Neural crest cell (in vitro differentiated cells): ENCODE results near the gene EML1. TPM values are rescaled to one million over a fixed set of nuclear protein-coding genes. Genes with fewer than 3 reads are reported as not detected.

Source experiments
- DNase-seq: peaks from one replicate; pipeline ENCODE4 v3.0.0; 2021; ENCODE audit warnings: low read depth, mixed read lengths, low spot score
- H3K27ac Mint-ChIP-seq: one replicate; pipeline ENCODE4 v1.8.0; 2021; ENCODE audit warnings: mild to moderate bottlenecking, mixed read lengths; ENCODE audit not compliant: unreplicated experiment
- H3K27me3 Mint-ChIP-seq: 2 replicates; pipeline ENCODE4 v1.8.0; 2021; ENCODE audit warnings: low read depth, mild to moderate bottlenecking, mixed read lengths
- H3K36me3 Mint-ChIP-seq: 2 replicates; pipeline ENCODE4 v1.8.0; 2021; ENCODE audit warnings: low read depth, mild to moderate bottlenecking, mixed read lengths
- H3K4me1 Mint-ChIP-seq: 2 replicates; pipeline ENCODE4 v1.8.0; 2021; ENCODE audit warnings: mixed read lengths
- H3K4me3 Mint-ChIP-seq: one replicate; pipeline ENCODE4 v1.8.0; 2021; ENCODE audit warnings: mild to moderate bottlenecking, mixed read lengths
- H3K9me3 Mint-ChIP-seq: 2 replicates; pipeline ENCODE4 v1.8.0; 2021; ENCODE audit warnings: mixed read lengths
- total RNA-seq: library from RNA; stranded (reverse); gene quantifications from 2 replicates; pipeline ENCODE4 v1.2.1, GENCODE V29; 2021
- TF ChIP-seq, protein P1 (sequence below): fragments of 200-600 bp; sonication (generic); conservative IDR thresholded peaks from 2 replicates; pipeline ENCODE4 v1.5.0; 2021; ENCODE audit warnings: antibody characterized with exemption, mild to moderate bottlenecking

Gene EML1
- total RNA-seq, 1 donor from 2014 or later = 40.1 TPM

DNA sequence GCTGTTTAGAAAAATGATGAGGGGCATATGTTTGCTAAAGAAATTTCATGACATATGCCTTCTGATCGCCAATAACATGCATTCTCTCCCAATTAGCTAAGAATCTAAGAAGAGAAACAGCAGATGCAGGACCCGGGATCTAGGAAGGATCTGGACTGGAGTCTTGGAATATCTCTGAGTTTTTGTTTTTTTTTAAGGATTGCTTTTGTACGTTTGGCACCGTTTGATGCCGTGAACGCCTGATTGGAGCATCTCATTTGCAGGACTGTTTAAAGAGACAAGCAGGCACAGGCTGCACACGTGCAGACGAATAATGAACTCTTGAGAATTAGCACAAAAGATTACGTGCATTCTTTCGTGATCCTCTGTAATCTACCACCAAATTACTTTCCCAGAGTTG lies 13.6 kb downstream of the EML1 start:
- Mint-ChIP-seq H3K36me3 (no peaks in the 10 kb centered on the region), H3K9me3 (no peaks in the 10 kb centered on the region), H3K4me1 (peaks cover 44% of the 10 kb centered on the region), H3K4me3 (no peak overlapping the region), H3K27ac (no peak overlapping the region), H3K27me3 (no peaks in the 10 kb centered on the region)
- TF ChIP-seq, protein P1, sequence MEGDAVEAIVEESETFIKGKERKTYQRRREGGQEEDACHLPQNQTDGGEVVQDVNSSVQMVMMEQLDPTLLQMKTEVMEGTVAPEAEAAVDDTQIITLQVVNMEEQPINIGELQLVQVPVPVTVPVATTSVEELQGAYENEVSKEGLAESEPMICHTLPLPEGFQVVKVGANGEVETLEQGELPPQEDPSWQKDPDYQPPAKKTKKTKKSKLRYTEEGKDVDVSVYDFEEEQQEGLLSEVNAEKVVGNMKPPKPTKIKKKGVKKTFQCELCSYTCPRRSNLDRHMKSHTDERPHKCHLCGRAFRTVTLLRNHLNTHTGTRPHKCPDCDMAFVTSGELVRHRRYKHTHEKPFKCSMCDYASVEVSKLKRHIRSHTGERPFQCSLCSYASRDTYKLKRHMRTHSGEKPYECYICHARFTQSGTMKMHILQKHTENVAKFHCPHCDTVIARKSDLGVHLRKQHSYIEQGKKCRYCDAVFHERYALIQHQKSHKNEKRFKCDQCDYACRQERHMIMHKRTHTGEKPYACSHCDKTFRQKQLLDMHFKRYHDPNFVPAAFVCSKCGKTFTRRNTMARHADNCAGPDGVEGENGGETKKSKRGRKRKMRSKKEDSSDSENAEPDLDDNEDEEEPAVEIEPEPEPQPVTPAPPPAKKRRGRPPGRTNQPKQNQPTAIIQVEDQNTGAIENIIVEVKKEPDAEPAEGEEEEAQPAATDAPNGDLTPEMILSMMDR = no peak
- DNase-seq = no peak

GRCh38 chr14:99807413-99808153 lies 14.4 kb downstream of the EML1 start:
- Mint-ChIP-seq H3K27me3 (no peaks in the 10 kb centered on the region), H3K4me1 (peaks cover 47% of the 10 kb centered on the region), H3K9me3 (no peaks in the 10 kb centered on the region), H3K27ac (no peak overlapping the region), H3K36me3 (no peaks in the 10 kb centered on the region), H3K4me3 (no peak overlapping the region)
- TF ChIP-seq, protein P1 = no peak
- no peak for DNase-seq

DNA sequence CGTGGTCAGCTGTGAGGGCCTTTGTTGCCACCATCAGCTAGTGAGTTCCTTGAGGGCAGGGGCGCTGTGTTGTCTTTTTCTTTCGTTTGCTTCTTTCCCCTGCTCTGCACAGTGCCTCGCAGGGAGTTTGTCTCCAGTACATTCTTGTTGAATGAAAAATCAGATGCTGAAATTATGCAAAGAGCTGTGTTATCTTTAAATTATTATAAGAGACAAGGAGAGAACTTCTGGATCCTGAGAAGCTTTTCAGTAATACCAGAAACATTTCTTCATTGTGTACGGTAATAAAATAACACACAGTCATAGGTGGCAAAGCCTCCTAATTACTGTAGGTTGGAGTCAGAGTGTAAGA lies 14.9 kb downstream of the EML1 start:
- no peaks in the 10 kb centered on the region for H3K27me3 Mint-ChIP-seq
- TF ChIP-seq, protein P1 = no peak
- no peaks in the 10 kb centered on the region for H3K9me3 Mint-ChIP-seq
- no peak overlapping the region for H3K27ac Mint-ChIP-seq
- no peaks in the 10 kb centered on the region for H3K36me3 Mint-ChIP-seq
- H3K4me1 Mint-ChIP-seq = peaks cover 51% of the 10 kb centered on the region
- DNase-seq = no peak
- no peak overlapping the region for H3K4me3 Mint-ChIP-seq

DNA sequence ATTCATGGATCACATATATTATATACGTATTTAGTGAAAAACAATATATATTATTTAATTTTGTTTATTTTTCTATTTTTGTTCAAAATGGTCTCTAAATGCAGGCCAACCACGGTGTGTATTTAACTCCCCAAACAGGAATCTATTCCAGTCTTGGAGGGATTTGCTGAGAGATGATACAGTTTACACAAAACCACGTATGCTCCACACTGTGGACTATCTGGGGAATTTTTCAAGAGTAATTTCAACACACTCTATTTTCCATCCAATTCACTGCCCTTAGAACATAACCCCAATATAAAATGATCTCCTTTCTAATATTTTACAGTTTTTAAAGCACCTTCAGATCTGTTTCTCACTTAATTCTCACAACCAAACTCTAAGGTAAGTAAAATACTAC lies 15.3 kb downstream of the EML1 start:
- Mint-ChIP-seq H3K27me3 (no peaks in the 10 kb centered on the region), H3K36me3 (no peaks in the 10 kb centered on the region)
- DNase-seq = no peak

DNA sequence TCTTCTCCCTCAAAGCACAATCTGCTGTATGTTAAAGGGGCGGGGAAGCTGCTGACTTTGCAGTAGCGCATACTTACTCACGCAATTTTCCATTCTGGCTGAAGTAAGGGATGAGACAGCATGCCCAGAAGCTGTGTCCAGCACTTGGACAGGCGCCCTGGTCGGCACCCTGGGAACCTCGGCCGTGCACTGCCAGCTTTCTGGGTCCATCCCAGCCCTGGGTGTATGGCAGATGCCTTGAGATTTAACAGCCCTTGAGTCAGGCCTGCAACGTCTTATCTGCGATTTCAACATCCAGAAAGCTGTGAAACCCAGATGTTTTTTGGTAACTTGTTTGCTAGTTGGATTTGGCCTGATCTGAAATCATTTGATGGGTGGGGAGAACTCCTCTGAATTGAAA lies 16.1 kb downstream of the EML1 start:
- H3K9me3 Mint-ChIP-seq = no peaks in the 10 kb centered on the region
- H3K27ac Mint-ChIP-seq = no peak overlapping the region
- H3K4me3 Mint-ChIP-seq = no peak overlapping the region
- DNase-seq = no peak
- no peaks in the 10 kb centered on the region for H3K36me3 Mint-ChIP-seq
- peaks cover 40% of the 10 kb centered on the region for H3K4me1 Mint-ChIP-seq
- no peaks in the 10 kb centered on the region for H3K27me3 Mint-ChIP-seq
- TF ChIP-seq, protein P1 = no peak

More for the DNA sequence above, 15.3 kb downstream of the EML1 start:
- Mint-ChIP-seq H3K4me3 (no peak overlapping the region), H3K9me3 (no peaks in the 10 kb centered on the region), H3K4me1 (peaks cover 48% of the 10 kb centered on the region), H3K27ac (no peak overlapping the region)
- TF ChIP-seq, protein P1 = no peak
